Common myeloid progenitor, CD34-positive (primary cell): ENCODE measurements around the gene TRAPPC5. TPM values are rescaled to one million over a fixed set of nuclear protein-coding genes. Genes with fewer than 3 reads are reported as not detected.

Source experiments
- CTCF ChIA-PET: fragments of 350-600 bp; sonication (Branson Sonifier 250); formaldehyde crosslinking; loops from one replicate; lab custom pipeline; 2021; ENCODE audit warnings: antibody characterized with exemption; lab: Charles Lee
- POLR2A ChIA-PET: fragments of 350-600 bp; sonication (Branson Sonifier 250); formaldehyde crosslinking; loops from one replicate; lab custom pipeline; 2021; ENCODE audit warnings: antibody characterized with exemption; lab: Charles Lee
- DNase-seq, 3 donors: peaks; one replicate each; pipeline versions ENCODE4 v3.0.0 to v3.0.0-alpha.2; 2013
- H3K27ac ChIP-seq, 2 experiments: 1 replicate in 1 of 2; 2 replicates in 1 of 2; pipeline ENCODE4 v1.7.0; 2013; ENCODE audit warnings: inconsistent platforms in 2 of 2, low read length in 2 of 2, mild to moderate bottlenecking in 2 of 2, low read depth in 1 of 2, moderate library complexity in 1 of 2; ENCODE audit not compliant: severe bottlenecking in 2 of 2, insufficient read depth in 1 of 2, poor library complexity in 1 of 2
- H3K27me3 ChIP-seq, 5 experiments: replicated peaks in 2 of 5; 1 replicate in 3 of 5; 2 replicates in 2 of 5; pipeline versions ENCODE4 v1.6.1 to v1.7.0; 2013; ENCODE audit warnings: low read length in 4 of 5, mild to moderate bottlenecking in 2 of 5, moderate library complexity in 2 of 5, inconsistent platforms in 1 of 5; ENCODE audit not compliant: insufficient read depth in 5 of 5, control insufficient read depth in 4 of 5
- H3K36me3 ChIP-seq, 4 experiments: 1 replicate in 2 of 4; 2 replicates in 2 of 4; pipeline versions ENCODE4 v1.6.1 to v1.7.0; 2013; ENCODE audit warnings: low read length in 3 of 4, control low read depth in 1 of 4, mild to moderate bottlenecking in 1 of 4; ENCODE audit not compliant: control insufficient read depth in 4 of 4, insufficient read depth in 4 of 4
- H3K4me1 ChIP-seq, 4 experiments: 1 replicate in 3 of 4; 2 replicates in 1 of 4; pipeline versions ENCODE4 v1.6.1 to v1.7.1; 2013; ENCODE audit warnings: low read length in 3 of 4, mild to moderate bottlenecking in 3 of 4, control low read depth in 1 of 4, inconsistent platforms in 1 of 4, moderate library complexity in 1 of 4; ENCODE audit not compliant: control insufficient read depth in 4 of 4, insufficient read depth in 4 of 4; ENCODE audit errors: control extremely low read depth in 1 of 4
- H3K4me3 ChIP-seq, 7 experiments: 1 replicate in 4 of 7; 2 replicates in 3 of 7; pipeline versions ENCODE4 v1.5.1 to v1.7.0; 2013; ENCODE audit warnings: mild to moderate bottlenecking in 7 of 7, low read length in 6 of 7, moderate library complexity in 6 of 7, inconsistent platforms in 2 of 7, low read depth in 2 of 7, control low read depth in 1 of 7; ENCODE audit not compliant: insufficient read depth in 4 of 7, control insufficient read depth in 1 of 7; ENCODE audit errors: extremely low read depth in 1 of 7
- H3K9me3 ChIP-seq, 5 experiments: 1 replicate in 4 of 5; 2 replicates in 1 of 5; pipeline versions ENCODE4 v1.6.1 to v1.7.1; 2013; ENCODE audit warnings: low read length in 4 of 5, mild to moderate bottlenecking in 2 of 5, inconsistent platforms in 1 of 5, low read depth in 1 of 5, moderate library complexity in 1 of 5; ENCODE audit not compliant: control insufficient read depth in 4 of 5, insufficient read depth in 2 of 5; ENCODE audit errors: control extremely low read depth in 1 of 5
- WGBS: methylation state at CpG from one replicate; pipeline ENCODE4 v1.1.5; 2013; ENCODE audit not compliant: insufficient coverage; 5-methylcytosine and 5-hydroxymethylcytosine counted together
- polyA plus RNA-seq: library from polyadenylated mRNA; unstranded; fragments of 120-200 nt; gene quantifications from one replicate; pipeline ENCODE4 v1.2.1, GENCODE V29; 2013

TRAPPC5 gene
- polyA plus RNA-seq: 50.3 TPM

GRCh38 chr19:7680606-7681339 lies at the start of gene TRAPPC5:
TRAPPC5 (plus strand) TSS chr19:7680833; CDS start chr19:7682254, 1,421 bp downstream.
- peaks cover 0 to 56% (median 51%) of the 10 kb centered on the region in 4 experiments for H3K4me1 ChIP-seq
- DNase-seq: peak; percentile 84 to 91 (median 91)
- peak within 1 kb of the TSS; percentile 56 to 98 (median 87) for H3K4me3 ChIP-seq
- H3K27ac ChIP-seq: peak within 1 kb of the TSS; percentile 54 to 87
- ChIA-PET CTCF (interaction anchor here (0.6 to 3.3 kb wide), 32 partner anchors 10 to 261 kb away, joined by 3 to 49 read pairs (median 4); partner anchors contain the start of genes FCER2, PCP2, PET100 and STXBP2), POLR2A (interaction anchor here (0.6 to 1.7 kb wide), 6 partner anchors 11 to 374 kb away, joined by 3 to 4 read pairs (median 3); partner anchors contain the start of gene PCP2)
- WGBS: 0% methylated on average over 65 of the region's 79 CpGs
- H3K27me3 ChIP-seq: no peaks in the 10 kb centered on the region
- peaks cover 0 to 24% (median 11%) of the 10 kb centered on the region in 4 experiments for H3K36me3 ChIP-seq
- no peaks in the 10 kb centered on the region for H3K9me3 ChIP-seq

GRCh38 chr19:7631577-7631976 lies 49.1 kb upstream of the TRAPPC5 start:
- no peak for DNase-seq
- H3K27me3 ChIP-seq: no peaks in the 10 kb centered on the region
- 98% methylated on average over 10 of the region's 12 CpGs for WGBS
- CTCF ChIA-PET: no interaction called here
- peaks cover 0 to 15% (median 11%) of the 10 kb centered on the region in 4 experiments for H3K36me3 ChIP-seq
- POLR2A ChIA-PET: no interaction called here
- H3K4me3 ChIP-seq: no peak overlapping the region
- H3K4me1 ChIP-seq: peaks cover 7 to 40% (median 32%) of the 10 kb centered on the region in 4 experiments
- no peaks in the 10 kb centered on the region for H3K9me3 ChIP-seq
- no peak overlapping the region for H3K27ac ChIP-seq

GRCh38 chr19:7632340-7633203 lies 48.1 kb upstream of the TRAPPC5 start:
- Histone ChIP-seq H3K27ac (no peak overlapping the region), H3K27me3 (no peaks in the 10 kb centered on the region), H3K9me3 (no peaks in the 10 kb centered on the region), H3K4me1 (peaks cover 7 to 45% (median 37%) of the 10 kb centered on the region in 4 experiments), H3K4me3 (no peak overlapping the region), H3K36me3 (peaks cover 0 to 12% (median 5%) of the 10 kb centered on the region in 4 experiments)
- DNase-seq: no peak
- 97% methylated on average over 32 of the region's 40 CpGs for WGBS
- CTCF ChIA-PET: interaction anchor here (1.1 to 1.5 kb wide), 2 partner anchors 15 to 48 kb away, joined by 4 read pairs; partner anchors contain the start of gene TRAPPC5
- POLR2A ChIA-PET: interaction anchor here (0.8 kb wide), 1 partner anchor 14 kb away, joined by 3 read pairs; no protein-coding TSS in a partner anchor

GRCh38 chr19:7633698-7634097 lies 46.9 kb upstream of the TRAPPC5 start, which contains the start of gene PCP2:
PCP2 (minus strand) TSS chr19:7633719; CDS start chr19:7633457, 262 bp downstream.
- H3K27ac ChIP-seq: no peak within 1 kb of the TSS
- H3K4me1 ChIP-seq: peaks cover 4 to 42% (median 34%) of the 10 kb centered on the region in 4 experiments
- ChIA-PET CTCF (interaction anchor here (1.1 to 1.5 kb wide), 3 partner anchors 14 to 65 kb away, joined by 3 to 4 read pairs (median 4); partner anchors contain the start of gene TRAPPC5), POLR2A (interaction anchor here (0.6 kb wide), 1 partner anchor 47 kb away, joined by 3 read pairs; the partner anchor contains the start of gene TRAPPC5)
- H3K9me3 ChIP-seq: no peaks in the 10 kb centered on the region
- no peak within 1 kb of the TSS for H3K4me3 ChIP-seq
- WGBS: no CpG with 5 or more reads among the region's 2 CpGs
- H3K27me3 ChIP-seq: no peaks in the 10 kb centered on the region
- DNase-seq: no peak
- peaks cover 0 to 12% (median 5%) of the 10 kb centered on the region in 4 experiments for H3K36me3 ChIP-seq

DNA sequence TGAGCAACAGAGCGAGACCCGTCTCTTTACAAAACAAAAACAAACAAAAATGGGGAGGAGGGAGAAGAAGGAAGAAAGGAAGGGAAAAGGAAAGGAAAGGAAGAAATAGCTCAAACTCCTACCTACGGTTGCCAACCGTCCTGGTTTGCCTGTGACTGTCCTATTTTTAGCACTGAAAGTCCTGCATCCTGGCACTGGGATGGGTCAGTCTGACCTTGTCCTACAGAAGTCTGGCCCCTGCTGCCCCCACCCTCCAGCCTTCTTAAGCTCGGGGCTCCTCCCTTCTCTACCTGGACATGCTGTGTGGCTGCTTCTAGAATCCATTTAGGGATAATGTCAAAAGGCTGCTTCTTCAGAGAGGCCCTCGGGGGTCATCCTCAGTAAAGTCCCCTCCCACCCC lies 45.0 kb upstream of the TRAPPC5 start:
- H3K9me3 ChIP-seq: no peaks in the 10 kb centered on the region
- no peak for DNase-seq
- ChIA-PET CTCF (interaction anchor here (0.8 to 1.5 kb wide), 2 partner anchors 13 to 16 kb away, joined by 3 to 5 read pairs; no protein-coding TSS in a partner anchor), POLR2A (no interaction called here)
- peak overlapping the region in 1 of 7 experiments; percentile 91 for H3K4me3 ChIP-seq
- H3K27me3 ChIP-seq: no peaks in the 10 kb centered on the region
- peaks cover 0 to 26% (median 13%) of the 10 kb centered on the region in 4 experiments for H3K36me3 ChIP-seq
- peaks cover 0 to 26% (median 22%) of the 10 kb centered on the region in 4 experiments for H3K4me1 ChIP-seq
- no peak overlapping the region for H3K27ac ChIP-seq
- 82% methylated on average over 6 of the region's 6 CpGs for WGBS

DNA sequence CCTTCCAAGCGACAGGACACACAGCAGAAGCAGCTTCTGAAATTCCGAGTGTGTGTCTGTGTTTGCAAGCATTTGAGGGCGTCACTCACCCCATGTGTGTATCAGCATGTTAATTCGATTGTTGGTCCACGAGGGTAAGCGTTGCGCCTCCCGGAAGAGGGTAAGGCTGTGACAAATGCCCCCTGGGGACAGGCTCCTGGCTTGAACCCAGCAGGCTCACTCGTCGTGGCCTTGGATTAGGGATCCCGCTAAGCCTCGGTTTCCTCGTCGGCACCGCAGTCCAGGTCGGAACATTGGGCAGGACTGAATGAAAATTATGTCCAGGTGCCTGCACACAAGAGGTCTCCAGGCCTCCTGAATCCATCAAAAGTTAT lies 44.3 kb upstream of the TRAPPC5 start:
- Histone ChIP-seq H3K27ac (peak overlapping the region in 1 of 2 experiments; percentile 87), H3K4me3 (peak overlapping the region in 6 of 7 experiments; percentile 5 to 91 (median 80)), H3K4me1 (peaks cover 0 to 21% (median 18%) of the 10 kb centered on the region in 4 experiments), H3K36me3 (peaks cover 0 to 29% (median 13%) of the 10 kb centered on the region in 4 experiments), H3K9me3 (no peaks in the 10 kb centered on the region), H3K27me3 (no peaks in the 10 kb centered on the region)
- DNase-seq: no peak
- POLR2A ChIA-PET: no interaction called here
- CTCF ChIA-PET: no interaction called here
- WGBS: 85% methylated on average over 16 of the region's 16 CpGs
